Bronchial epithelial cell (primary cell): Measurements from ENCODE around the gene TARBP2. TPM values are rescaled to one million over a fixed set of nuclear protein-coding genes. Genes with fewer than 3 reads are reported as not detected.

Source experiments
- DNase-seq: peaks from one replicate; pipeline ENCODE4 v3.0.0-alpha.2; 2010; ENCODE audit warnings: low read depth
- FAIRE-seq: peaks from 2 replicates; lab custom pipeline; 2011; peaks lifted over from hg19 to GRCh38; lab: Jason Lieb, UNC
- H3K27me3 ChIP-seq: 2 replicates; pipeline ENCODE4 v1.5.1; 2011; ENCODE audit warnings: low read length; ENCODE audit not compliant: control insufficient read depth, insufficient read depth
- H3K36me3 ChIP-seq: 2 replicates; pipeline ENCODE4 v1.5.1; 2011; ENCODE audit warnings: low read length; ENCODE audit not compliant: control insufficient read depth, insufficient read depth
- H3K4me3 ChIP-seq: 2 replicates; pipeline ENCODE4 v1.5.1; 2011; ENCODE audit warnings: mild to moderate bottlenecking, low read depth, low read length, control low read depth
- total RNA-seq: library from RNA; depleted of rRNA; stranded (reverse); fragments of >200 nt; gene quantifications from 2 replicates; pipeline ENCODE4 v1.2.1, GENCODE V29; 2014
- TF ChIP-seq, protein P1 (sequence below): IDR thresholded peaks from 2 replicates; pipeline ENCODE4 v1.5.1; 2011; ENCODE audit warnings: mild to moderate bottlenecking, moderate library complexity, low read length, control low read depth, inconsistent platforms; ENCODE audit not compliant: insufficient read depth, severe bottlenecking

The TARBP2 gene
- total RNA-seq, 1 donor from 2014 or later = 27.6 TPM

DNA sequence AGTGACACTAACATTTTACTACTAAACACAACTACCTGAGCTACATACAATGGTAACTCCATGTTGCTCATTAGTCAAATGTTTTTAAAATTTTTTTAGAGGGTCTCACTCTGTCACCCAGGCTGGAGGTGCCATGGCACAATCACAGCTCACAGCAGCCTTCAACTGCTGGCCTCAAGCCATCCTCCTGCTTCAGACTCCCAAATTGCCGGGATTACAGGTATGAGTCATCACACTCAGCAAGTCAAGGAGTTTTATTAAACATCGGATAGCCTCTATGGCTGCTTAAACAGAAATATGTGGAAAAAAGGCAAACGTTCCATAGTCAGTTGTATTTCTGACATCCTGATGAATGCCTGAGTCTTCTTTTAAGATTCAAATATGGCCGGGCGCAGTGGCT, 17.3 kb downstream of the TARBP2 start:
- DNase-seq = no peak
- TF ChIP-seq, protein P1, sequence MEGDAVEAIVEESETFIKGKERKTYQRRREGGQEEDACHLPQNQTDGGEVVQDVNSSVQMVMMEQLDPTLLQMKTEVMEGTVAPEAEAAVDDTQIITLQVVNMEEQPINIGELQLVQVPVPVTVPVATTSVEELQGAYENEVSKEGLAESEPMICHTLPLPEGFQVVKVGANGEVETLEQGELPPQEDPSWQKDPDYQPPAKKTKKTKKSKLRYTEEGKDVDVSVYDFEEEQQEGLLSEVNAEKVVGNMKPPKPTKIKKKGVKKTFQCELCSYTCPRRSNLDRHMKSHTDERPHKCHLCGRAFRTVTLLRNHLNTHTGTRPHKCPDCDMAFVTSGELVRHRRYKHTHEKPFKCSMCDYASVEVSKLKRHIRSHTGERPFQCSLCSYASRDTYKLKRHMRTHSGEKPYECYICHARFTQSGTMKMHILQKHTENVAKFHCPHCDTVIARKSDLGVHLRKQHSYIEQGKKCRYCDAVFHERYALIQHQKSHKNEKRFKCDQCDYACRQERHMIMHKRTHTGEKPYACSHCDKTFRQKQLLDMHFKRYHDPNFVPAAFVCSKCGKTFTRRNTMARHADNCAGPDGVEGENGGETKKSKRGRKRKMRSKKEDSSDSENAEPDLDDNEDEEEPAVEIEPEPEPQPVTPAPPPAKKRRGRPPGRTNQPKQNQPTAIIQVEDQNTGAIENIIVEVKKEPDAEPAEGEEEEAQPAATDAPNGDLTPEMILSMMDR = no peak
- no peak for FAIRE-seq
- H3K4me3 ChIP-seq = no peak overlapping the region
- H3K36me3 ChIP-seq = peaks cover 30% of the 10 kb centered on the region
- H3K27me3 ChIP-seq = no peaks in the 10 kb centered on the region

DNA sequence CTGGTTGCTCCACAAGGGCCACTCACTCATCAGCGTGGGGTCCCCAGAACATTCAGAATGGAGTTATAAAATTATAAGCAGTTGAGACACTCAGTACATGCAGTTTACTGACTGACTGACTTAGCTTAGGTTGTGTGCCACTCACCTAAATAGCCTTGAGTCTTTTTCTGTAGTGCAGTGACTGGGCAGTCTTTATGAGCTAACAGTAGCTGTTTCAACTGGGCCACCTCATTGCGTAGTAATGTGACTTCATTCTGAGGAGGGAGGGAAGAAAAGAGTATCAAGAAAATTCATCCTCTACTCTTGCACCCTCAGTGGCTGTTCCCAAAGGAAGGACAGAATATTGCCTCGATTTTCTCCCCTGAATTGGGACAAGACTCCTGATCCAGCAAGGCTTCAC, 22.0 kb downstream of the TARBP2 start:
- no peak for DNase-seq

DNA sequence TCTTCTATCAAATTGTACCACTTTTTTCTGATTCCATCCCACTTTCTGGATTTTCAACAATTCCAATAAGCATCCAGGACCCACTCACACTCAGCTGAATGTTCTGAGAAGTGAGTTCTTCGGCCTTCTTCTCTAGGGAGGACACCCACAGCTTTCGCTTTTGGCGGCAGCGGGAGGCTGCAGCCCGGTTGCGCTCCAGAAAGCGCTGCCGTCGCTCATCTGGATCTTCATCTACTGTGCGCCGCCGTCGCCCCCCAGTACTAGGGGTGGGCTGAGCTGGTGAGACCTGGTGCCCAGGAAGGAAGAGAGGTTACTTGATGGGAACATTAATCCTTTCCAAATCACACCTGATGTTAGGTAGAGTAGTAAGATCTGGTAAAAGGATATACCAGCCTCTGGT, 23.4 kb downstream of the TARBP2 start:
- Histone ChIP-seq H3K27me3 (no peaks in the 10 kb centered on the region), H3K4me3 (no peak overlapping the region), H3K36me3 (peaks cover 11% of the 10 kb centered on the region)
- DNase-seq = no peak
- FAIRE-seq = no peak
- TF ChIP-seq, protein P1 = no peak

More for the DNA sequence above, 22.0 kb downstream of the TARBP2 start:
- H3K4me3 ChIP-seq = no peak overlapping the region
- TF ChIP-seq, protein P1 = no peak
- no peak for FAIRE-seq
- H3K36me3 ChIP-seq = peaks cover 14% of the 10 kb centered on the region
- H3K27me3 ChIP-seq = no peaks in the 10 kb centered on the region

DNA sequence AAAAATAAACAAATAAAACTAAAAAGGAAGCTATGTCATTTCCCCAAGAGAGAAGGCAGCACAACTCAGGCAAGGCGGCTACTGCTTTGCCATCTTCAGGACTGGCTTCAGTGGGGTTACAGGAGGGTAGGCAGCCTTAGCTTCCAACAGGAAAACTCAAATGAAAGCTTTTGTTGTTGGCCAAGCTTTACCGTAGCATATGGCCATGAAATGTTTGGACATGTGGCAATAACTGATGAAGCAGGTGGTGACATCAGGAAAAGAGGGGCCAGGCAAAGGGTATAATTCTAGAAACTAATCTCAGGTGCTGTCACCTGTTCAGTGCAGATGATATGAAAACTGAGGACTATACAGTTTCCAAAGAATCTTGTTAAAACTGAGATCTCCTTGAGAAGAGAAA, 29.0 kb downstream of the TARBP2 start:
- H3K4me3 ChIP-seq = no peak overlapping the region
- TF ChIP-seq, protein P1 = no peak
- no peak for FAIRE-seq
- H3K27me3 ChIP-seq = no peaks in the 10 kb centered on the region
- peaks cover 23% of the 10 kb centered on the region for H3K36me3 ChIP-seq
- DNase-seq = no peak

DNA sequence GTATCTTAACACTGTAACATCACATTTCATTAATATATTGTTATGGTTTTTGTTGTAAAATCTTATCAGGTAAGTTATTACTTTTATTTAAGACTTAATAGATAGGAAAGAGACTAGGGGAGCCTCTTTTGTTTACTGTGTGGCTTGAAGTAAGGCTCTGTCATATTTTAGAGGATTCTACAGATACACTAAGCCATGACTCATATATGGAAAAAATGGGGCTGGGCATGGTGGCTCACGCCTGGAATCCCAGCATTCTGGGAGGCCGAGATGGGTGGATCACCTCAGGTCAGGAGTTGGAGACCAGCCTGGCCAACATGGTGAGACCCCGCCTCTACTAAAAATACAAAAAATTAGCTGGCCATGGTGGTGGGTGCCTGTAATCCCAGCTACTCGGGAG, 29.8 kb downstream of the TARBP2 start:
- TF ChIP-seq, protein P1 = no peak
- Histone ChIP-seq H3K27me3 (no peaks in the 10 kb centered on the region), H3K4me3 (no peak overlapping the region), H3K36me3 (peaks cover 24% of the 10 kb centered on the region)
- peak; percentile 76 for DNase-seq
- FAIRE-seq = no peak

DNA sequence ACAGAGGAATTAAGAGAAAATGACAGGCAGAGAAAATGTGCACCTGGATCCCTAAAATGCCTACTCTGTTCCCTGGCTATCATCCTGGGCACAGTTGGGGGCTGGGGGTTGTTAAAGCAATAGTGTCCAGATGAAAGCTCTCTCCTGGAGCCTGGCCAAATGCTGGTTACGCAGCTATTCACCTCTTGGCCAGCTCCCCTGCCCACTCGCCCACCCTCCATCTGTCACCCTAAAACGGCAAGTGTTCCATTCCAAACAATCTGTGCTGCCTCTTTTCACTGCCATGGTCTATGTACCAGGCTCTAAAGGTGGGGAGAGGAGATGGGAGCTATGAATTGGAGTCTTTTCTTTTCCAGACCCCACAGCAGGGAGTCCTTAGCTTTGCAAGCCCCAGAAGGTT, 30.9 kb downstream of the TARBP2 start:
- peaks cover 27% of the 10 kb centered on the region for H3K36me3 ChIP-seq
- FAIRE-seq = no peak
- no peak overlapping the region for H3K4me3 ChIP-seq
- H3K27me3 ChIP-seq = no peaks in the 10 kb centered on the region
- TF ChIP-seq, protein P1 = no peak
- DNase-seq = no peak
